ENCODE measurements around the gene LAYN. TPM values are rescaled to one million over a fixed set of nuclear protein-coding genes. Genes with fewer than 3 reads are reported as not detected.

LAYN gene
- total RNA-seq, 3 donors from 2014 or later (not counting 1 experiment from before 2014, with no cell fraction given): 0.94 to 1.8 TPM; not detected in 1

GRCh38 chr11:111577821-111578220 is 37.3 kb downstream of the LAYN start:
- ATAC-seq (no peak), DNase-seq (no peak)
- Mint-ChIP-seq H3K36me3 (no peaks in the 10 kb centered on the region), H3K27me3 (ENCODE audit: low read depth in 2 of 2) (no peaks in the 10 kb centered on the region), H3K4me3 (no peak overlapping the region), H3K9me3 (no peaks in the 10 kb centered on the region), H3K27ac (no peak overlapping the region), H3K4me1 (peaks cover 0 to 10% of the 10 kb centered on the region in 2 donors)
- Histone ChIP-seq H3K4me3 (ENCODE audit: low read length) (no peak overlapping the region), H3K36me3 (ENCODE audit: control insufficient read depth, insufficient read depth, low read length) (no peaks in the 10 kb centered on the region), H3K9me3 (ENCODE audit: control insufficient read depth, insufficient read depth, low read length) (no peaks in the 10 kb centered on the region), H3K27me3 (ENCODE audit: control insufficient read depth, insufficient read depth, low read length) (no peaks in the 10 kb centered on the region), H3K27ac (ENCODE audit: low read length) (no peak overlapping the region), H3K4me1 (ENCODE audit: control insufficient read depth, insufficient read depth, low read length) (no peaks in the 10 kb centered on the region)
- 31% methylated on average over 3 of the region's 4 CpGs for WGBS (ENCODE audit: insufficient coverage)
- no peak for TF ChIP-seq CTCF (IDR thresholded peaks at IDR 0.05)
- intact Hi-C loops (cut with micrococcal nuclease): no loop called here

DNA sequence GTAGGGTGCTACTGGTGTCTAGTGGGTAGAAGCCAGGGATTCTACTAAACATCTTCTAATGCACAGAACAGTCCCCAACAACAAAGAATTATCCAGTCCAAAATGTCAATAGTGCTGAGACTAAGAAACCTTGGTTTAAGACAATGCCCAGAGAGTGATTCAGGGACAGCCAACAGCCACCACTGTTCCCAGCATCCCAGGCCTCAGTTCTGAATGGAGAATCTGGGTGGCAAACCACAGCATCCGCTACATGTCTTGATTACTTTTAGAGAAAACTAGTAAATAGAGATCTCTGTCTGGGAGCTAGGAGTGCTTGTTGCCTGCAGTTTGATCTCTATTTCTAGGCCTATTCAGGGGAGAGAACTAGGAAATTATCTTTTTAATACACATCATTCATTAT is 40.8 kb downstream of the LAYN start:
- no peak overlapping the region for H3K4me3 ChIP-seq (ENCODE audit: low read length)
- no peak overlapping the region for H3K4me3 Mint-ChIP-seq
- intact Hi-C loops (cut with micrococcal nuclease): no loop called here
- H3K27me3 Mint-ChIP-seq (ENCODE audit: low read depth in 2 of 2): no peaks in the 10 kb centered on the region
- H3K4me1 Mint-ChIP-seq: no peaks in the 10 kb centered on the region
- H3K9me3 Mint-ChIP-seq: no peaks in the 10 kb centered on the region
- H3K9me3 ChIP-seq (ENCODE audit: control insufficient read depth, insufficient read depth, low read length): no peaks in the 10 kb centered on the region
- H3K27ac Mint-ChIP-seq: no peak overlapping the region
- H3K36me3 Mint-ChIP-seq: no peaks in the 10 kb centered on the region
- no peak for TF ChIP-seq CTCF (IDR thresholded peaks at IDR 0.05)
- H3K36me3 ChIP-seq (ENCODE audit: control insufficient read depth, insufficient read depth, low read length): no peaks in the 10 kb centered on the region
- no peaks in the 10 kb centered on the region for H3K4me1 ChIP-seq (ENCODE audit: control insufficient read depth, insufficient read depth, low read length)
- WGBS (ENCODE audit: insufficient coverage): 100% methylated on average over 1 of the region's 1 CpG
- no peak for ATAC-seq
- H3K27ac ChIP-seq (ENCODE audit: low read length): no peak overlapping the region
- H3K27me3 ChIP-seq (ENCODE audit: control insufficient read depth, insufficient read depth, low read length): no peaks in the 10 kb centered on the region
- DNase-seq: no peak

- no peak for DNase-seq
Measured at GRCh38 chr11:111582163-111582562, 41.6 kb downstream of the LAYN start.

More at GRCh38 chr11:111582163-111582562, 41.6 kb downstream of the LAYN start:
- Mint-ChIP-seq H3K27ac (no peak overlapping the region), H3K36me3 (no peaks in the 10 kb centered on the region), H3K4me3 (no peak overlapping the region), H3K27me3 (ENCODE audit: low read depth in 2 of 2) (no peaks in the 10 kb centered on the region), H3K4me1 (no peaks in the 10 kb centered on the region), H3K9me3 (no peaks in the 10 kb centered on the region)
- no peak for TF ChIP-seq CTCF (IDR thresholded peaks at IDR 0.05)
- ATAC-seq: no peak
- H3K9me3 ChIP-seq (ENCODE audit: control insufficient read depth, insufficient read depth, low read length): no peaks in the 10 kb centered on the region
- H3K4me1 ChIP-seq (ENCODE audit: control insufficient read depth, insufficient read depth, low read length): no peaks in the 10 kb centered on the region
- H3K27me3 ChIP-seq (ENCODE audit: control insufficient read depth, insufficient read depth, low read length): no peaks in the 10 kb centered on the region
- intact Hi-C loops (cut with micrococcal nuclease): no loop called here
- no peak overlapping the region for H3K4me3 ChIP-seq (ENCODE audit: low read length)
- no peaks in the 10 kb centered on the region for H3K36me3 ChIP-seq (ENCODE audit: control insufficient read depth, insufficient read depth, low read length)
- no peak overlapping the region for H3K27ac ChIP-seq (ENCODE audit: low read length)

All from natural killer cell (primary cell).